Astrocyte (in vitro differentiated cells and primary cell): ENCODE results near the gene SLC24A4. TPM values are rescaled to one million over a fixed set of nuclear protein-coding genes. Genes with fewer than 3 reads are reported as not detected.

Experiments
- DNase-seq: peaks from one replicate; pipeline ENCODE4 v3.0.0-alpha.2; 2010; ENCODE audit warnings: low read depth
- FAIRE-seq: peaks from 2 replicates; lab custom pipeline; 2011; peaks lifted over from hg19 to GRCh38; lab: Jason Lieb, UNC
- H2AFZ ChIP-seq: 2 replicates; pipeline ENCODE4 v1.6.0; 2012; ENCODE audit warnings: low read depth, low read length, inconsistent platforms
- H3K27ac ChIP-seq: 2 replicates; pipeline ENCODE4 v1.5.1; 2011; ENCODE audit warnings: low read depth, low read length, inconsistent platforms
- H3K27me3 ChIP-seq: 2 replicates; pipeline ENCODE4 v1.6.0; 2011; ENCODE audit warnings: low read length, inconsistent platforms; ENCODE audit not compliant: insufficient read depth
- H3K36me3 ChIP-seq: 2 replicates; pipeline ENCODE4 v1.5.1; 2011; ENCODE audit warnings: low read length, inconsistent platforms; ENCODE audit not compliant: insufficient read depth
- H3K4me1 ChIP-seq: 2 replicates; pipeline ENCODE4 v1.5.1; 2011; ENCODE audit warnings: low read length, inconsistent platforms; ENCODE audit not compliant: insufficient read depth
- H3K4me2 ChIP-seq: 2 replicates; pipeline ENCODE4 v1.6.0; 2012; ENCODE audit warnings: low read length, inconsistent platforms
- H3K4me3 ChIP-seq: 2 replicates; pipeline ENCODE4 v1.5.1; 2011; ENCODE audit warnings: low read depth, mild to moderate bottlenecking, low read length, inconsistent platforms; ENCODE audit not compliant: insufficient read depth
- H3K79me2 ChIP-seq: 2 replicates; pipeline ENCODE4 v1.6.0; 2012; ENCODE audit warnings: mild to moderate bottlenecking, low read length, inconsistent platforms; ENCODE audit not compliant: insufficient read depth
- H3K9ac ChIP-seq: 2 replicates; pipeline ENCODE4 v1.6.0; 2012; ENCODE audit warnings: mild to moderate bottlenecking, low read length, inconsistent platforms
- H3K9me3 ChIP-seq: 2 replicates; pipeline ENCODE4 v1.5.1; 2012; ENCODE audit warnings: low read depth, mild to moderate bottlenecking, low read length, inconsistent platforms; ENCODE audit not compliant: insufficient read depth
- H4K20me1 ChIP-seq: 2 replicates; pipeline ENCODE4 v1.6.0; 2012; ENCODE audit warnings: low read length, inconsistent platforms; ENCODE audit not compliant: insufficient read depth
- H3K27ac Mint-ChIP-seq: one replicate; pipeline ENCODE4 v1.8.0; 2021; ENCODE audit warnings: mild to moderate bottlenecking, mixed read lengths; ENCODE audit not compliant: unreplicated experiment
- H3K27me3 Mint-ChIP-seq: one replicate; pipeline ENCODE4 v1.8.0; 2021; ENCODE audit warnings: low read depth, mixed read lengths; ENCODE audit not compliant: unreplicated experiment
- H3K36me3 Mint-ChIP-seq: one replicate; pipeline ENCODE4 v1.8.0; 2021; ENCODE audit warnings: low read depth, mixed read lengths; ENCODE audit not compliant: unreplicated experiment
- H3K4me1 Mint-ChIP-seq: one replicate; pipeline ENCODE4 v1.8.0; 2021; ENCODE audit warnings: low read depth, mixed read lengths; ENCODE audit not compliant: unreplicated experiment
- H3K4me3 Mint-ChIP-seq: one replicate; pipeline ENCODE4 v1.8.0; 2021; ENCODE audit warnings: mild to moderate bottlenecking, moderate library complexity, mixed read lengths; ENCODE audit not compliant: unreplicated experiment
- H3K9me3 Mint-ChIP-seq: one replicate; pipeline ENCODE4 v1.8.0; 2021; ENCODE audit warnings: mild to moderate bottlenecking, mixed read lengths; ENCODE audit not compliant: unreplicated experiment
- EZH2 ChIP-seq: IDR thresholded peaks from 2 replicates; pipeline ENCODE4 v1.6.1; 2012; ENCODE audit warnings: mild to moderate bottlenecking, low read length, inconsistent platforms; ENCODE audit not compliant: insufficient read depth
- total RNA-seq: library from RNA; stranded (reverse); gene quantifications from 2 replicates; pipeline ENCODE4 v1.2.1, GENCODE V29; 2021
- TF ChIP-seq, protein P1 (sequence below): IDR thresholded peaks from 2 replicates; pipeline ENCODE4 v1.5.1; 2011; ENCODE audit warnings: low read depth, mild to moderate bottlenecking, inconsistent platforms, low read length, moderate library complexity; ENCODE audit not compliant: insufficient read depth

Gene SLC24A4
- total RNA-seq, 1 donor from 2014 or later: not detected

DNA sequence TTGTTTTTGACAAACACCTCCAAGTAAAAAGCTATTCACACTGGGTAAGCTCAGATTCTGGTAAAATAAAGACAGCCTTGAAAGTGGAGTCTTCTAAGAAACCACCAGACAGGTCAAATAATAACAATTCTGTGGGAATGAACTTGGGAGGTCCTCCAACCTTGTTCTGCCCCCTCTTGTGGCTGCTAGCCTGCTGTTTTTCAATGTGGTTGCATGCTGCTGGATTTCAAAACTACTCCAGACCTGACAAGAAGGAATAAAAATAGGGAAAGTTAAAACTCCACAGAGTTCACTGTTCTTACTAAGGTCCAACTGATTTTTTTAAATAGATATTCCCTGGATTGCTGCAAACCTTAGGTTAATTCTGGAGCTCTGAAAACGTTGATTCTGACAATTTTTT is 158.4 kb downstream of the SLC24A4 start:
- Mint-ChIP-seq H3K27ac (no peak overlapping the region), H3K27me3 (peaks cover 13% of the 10 kb centered on the region), H3K9me3 (peaks cover 1% of the 10 kb centered on the region), H3K4me3 (no peak overlapping the region), H3K36me3 (no peaks in the 10 kb centered on the region), H3K4me1 (peaks cover 5% of the 10 kb centered on the region)
- Histone ChIP-seq H2AFZ (no peak overlapping the region), H3K9me3 (no peaks in the 10 kb centered on the region), H3K79me2 (no peaks in the 10 kb centered on the region), H3K9ac (no peak overlapping the region), H3K4me2 (no peak overlapping the region), H3K4me3 (no peak overlapping the region), H3K4me1 (peaks cover 4% of the 10 kb centered on the region), H3K27ac (no peak overlapping the region), H3K36me3 (no peaks in the 10 kb centered on the region), H3K27me3 (peaks cover 8% of the 10 kb centered on the region), H4K20me1 (no peaks in the 10 kb centered on the region)
- FAIRE-seq (no peak), DNase-seq (peak; percentile 61)
- TF ChIP-seq, protein P1, sequence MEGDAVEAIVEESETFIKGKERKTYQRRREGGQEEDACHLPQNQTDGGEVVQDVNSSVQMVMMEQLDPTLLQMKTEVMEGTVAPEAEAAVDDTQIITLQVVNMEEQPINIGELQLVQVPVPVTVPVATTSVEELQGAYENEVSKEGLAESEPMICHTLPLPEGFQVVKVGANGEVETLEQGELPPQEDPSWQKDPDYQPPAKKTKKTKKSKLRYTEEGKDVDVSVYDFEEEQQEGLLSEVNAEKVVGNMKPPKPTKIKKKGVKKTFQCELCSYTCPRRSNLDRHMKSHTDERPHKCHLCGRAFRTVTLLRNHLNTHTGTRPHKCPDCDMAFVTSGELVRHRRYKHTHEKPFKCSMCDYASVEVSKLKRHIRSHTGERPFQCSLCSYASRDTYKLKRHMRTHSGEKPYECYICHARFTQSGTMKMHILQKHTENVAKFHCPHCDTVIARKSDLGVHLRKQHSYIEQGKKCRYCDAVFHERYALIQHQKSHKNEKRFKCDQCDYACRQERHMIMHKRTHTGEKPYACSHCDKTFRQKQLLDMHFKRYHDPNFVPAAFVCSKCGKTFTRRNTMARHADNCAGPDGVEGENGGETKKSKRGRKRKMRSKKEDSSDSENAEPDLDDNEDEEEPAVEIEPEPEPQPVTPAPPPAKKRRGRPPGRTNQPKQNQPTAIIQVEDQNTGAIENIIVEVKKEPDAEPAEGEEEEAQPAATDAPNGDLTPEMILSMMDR: peak; percentile 15
- TF ChIP-seq EZH2: no peak

DNA sequence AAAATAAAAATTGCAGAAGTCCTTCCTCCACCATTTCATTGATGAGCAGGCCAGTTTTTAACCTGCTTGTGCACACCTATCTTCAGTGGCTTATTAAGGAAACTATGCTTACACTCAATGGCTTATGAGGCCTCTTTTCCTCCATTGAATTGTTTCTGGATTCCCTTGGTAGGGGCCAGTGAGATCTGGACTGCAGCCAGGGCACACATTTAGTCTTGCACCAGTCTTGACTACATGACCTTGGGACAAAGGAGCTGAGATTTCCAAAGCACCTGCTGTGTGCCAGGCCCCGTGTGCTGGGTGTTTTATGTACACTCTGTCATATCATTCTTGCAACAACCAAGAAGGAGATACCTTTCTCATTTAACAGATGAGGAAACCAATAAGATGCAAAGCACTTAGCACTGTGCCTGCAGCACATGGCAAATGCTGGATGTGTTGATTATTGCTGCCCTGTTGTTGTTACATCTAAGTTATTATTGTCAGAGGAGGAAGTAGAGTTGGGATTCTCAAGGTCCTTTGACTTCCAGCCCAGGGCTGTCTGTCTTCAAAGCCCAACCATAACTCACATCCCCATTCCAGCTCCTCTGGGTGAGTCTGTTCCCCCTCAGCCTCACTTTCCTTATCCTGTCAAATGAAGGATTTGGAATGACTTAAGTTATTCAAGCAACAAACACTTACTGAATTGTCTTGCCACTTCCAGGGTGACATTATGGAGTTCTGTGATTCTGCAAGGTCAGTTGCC is 159.0 kb downstream of the SLC24A4 start:
- Mint-ChIP-seq H3K4me3 (no peak overlapping the region), H3K36me3 (no peaks in the 10 kb centered on the region), H3K27ac (no peak overlapping the region), H3K9me3 (peaks cover 1% of the 10 kb centered on the region), H3K27me3 (peaks cover 13% of the 10 kb centered on the region), H3K4me1 (peaks cover 7% of the 10 kb centered on the region)
- Histone ChIP-seq H4K20me1 (no peaks in the 10 kb centered on the region), H3K4me1 (peaks cover 4% of the 10 kb centered on the region), H3K9ac (no peak overlapping the region), H3K4me2 (no peak overlapping the region), H3K79me2 (no peaks in the 10 kb centered on the region), H3K27ac (no peak overlapping the region), H3K36me3 (no peaks in the 10 kb centered on the region), H3K27me3 (peaks cover 8% of the 10 kb centered on the region), H3K9me3 (no peaks in the 10 kb centered on the region), H3K4me3 (no peak overlapping the region), H2AFZ (no peak overlapping the region)
- FAIRE-seq: no peak
- TF ChIP-seq, protein P1: no peak
- no peak for TF ChIP-seq EZH2
- DNase-seq: no peak
